PC-9 (cell line): ENCODE data around the gene JTB. TPM values are rescaled to one million over a fixed set of nuclear protein-coding genes. Genes with fewer than 3 reads are reported as not detected.
"Not testable (repeated sequence)": the region's sequence is repeated elsewhere in the genome, so short reads cannot be mapped to it uniquely, and the experiment has no call there.

Experiments used
- BruUV-seq: library from RNA; stranded (reverse); fragments of 400-500 nt; replicated peaks from 2 replicates; lab custom pipeline; 2021; lab: Mats Ljungman, UMichigan
- CTCF ChIA-PET: fragments of 300-600 bp; sonication (Branson Sonifier 250); formaldehyde crosslinking; loops from one replicate; lab custom pipeline; 2022; ENCODE audit warnings: antibody characterized with exemption; lab: Charles Lee
- POLR2A ChIA-PET: fragments of 300-600 bp; sonication (Branson Sonifier 250); formaldehyde crosslinking; loops from one replicate; lab custom pipeline; 2022; ENCODE audit warnings: antibody characterized with exemption; ENCODE audit not compliant: unreplicated experiment; lab: Charles Lee
- DNase-seq, 2 experiments: peaks; one replicate each; pipeline versions ENCODE4 v3.0.0 to v3.0.0-alpha.2; 2015 to 2022; ENCODE audit warnings: mixed read lengths in 1 of 2
- H2AFZ ChIP-seq: fragments of 200-600 bp; sonication (generic); 2 replicates; pipeline ENCODE4 v1.8.1; 2017; ENCODE audit warnings: antibody characterized with exemption
- H3F3A ChIP-seq: fragments of 200-600 bp; sonication (generic); 2 replicates; pipeline ENCODE4 v1.8.1; 2017; ENCODE audit warnings: antibody characterized with exemption, mild to moderate bottlenecking, low read depth; ENCODE audit not compliant: insufficient read depth
- H3K27ac ChIP-seq: fragments of 200-600 bp; sonication (generic); 2 replicates; pipeline ENCODE4 v1.6.1; 2016; ENCODE audit warnings: mixed run types
- H3K27me3 ChIP-seq: fragments of 200-600 bp; sonication (generic); 2 replicates; pipeline ENCODE4 v1.6.1; 2016; ENCODE audit warnings: low read depth, mixed run types; ENCODE audit not compliant: insufficient read depth
- H3K36me3 ChIP-seq: fragments of 200-600 bp; sonication (generic); 2 replicates; pipeline ENCODE4 v1.6.1; 2016; ENCODE audit warnings: low read depth, mixed run types
- H3K4me1 ChIP-seq: fragments of 200-600 bp; sonication (generic); replicated peaks from 2 replicates; pipeline ENCODE4 v1.6.1; 2016; ENCODE audit warnings: mixed run types; ENCODE audit not compliant: insufficient read depth
- H3K4me2 ChIP-seq: fragments of 200-600 bp; sonication (generic); 2 replicates; pipeline ENCODE4 v1.6.1; 2017; ENCODE audit warnings: mixed run types
- H3K4me3 ChIP-seq: fragments of 200-600 bp; sonication (generic); 2 replicates; pipeline ENCODE4 v1.6.1; 2016; ENCODE audit warnings: mixed run types
- H3K79me2 ChIP-seq: fragments of 200-600 bp; sonication (generic); 2 replicates; pipeline ENCODE4 v1.6.1; 2017; ENCODE audit warnings: low read depth, mixed run types
- H3K9me2 ChIP-seq: fragments of 200-600 bp; sonication (generic); 2 replicates; pipeline ENCODE4 v1.8.1; 2017; ENCODE audit warnings: mild to moderate bottlenecking; ENCODE audit not compliant: insufficient read depth
- H3K9me3 ChIP-seq: fragments of 200-600 bp; sonication (generic); 2 replicates; pipeline ENCODE4 v1.8.1; 2016; ENCODE audit warnings: low read depth; ENCODE audit not compliant: insufficient read depth
- H4K20me1 ChIP-seq: fragments of 200-600 bp; sonication (generic); 2 replicates; pipeline ENCODE4 v1.8.1; 2017; ENCODE audit not compliant: insufficient read depth
- EZH2 ChIP-seq: fragments of 200-600 bp; sonication (generic); IDR thresholded peaks from 2 replicates; pipeline ENCODE4 v1.8.0; 2017; ENCODE audit warnings: antibody characterized with exemption, low read depth
- intact Hi-C: fragments of 100-400 bp; cut with micrococcal nuclease; formaldehyde crosslinking; loops from one replicate; pipeline ENCODE4 v1.10.0; 2022; ENCODE audit not compliant: unreplicated experiment
- total RNA-seq: library from RNA; stranded (reverse); gene quantifications from 2 replicates; pipeline ENCODE4 v1.2.3, GENCODE V29; 2021
- TF ChIP-seq, protein P1 (sequence below): fragments of 200-600 bp; sonication (generic); conservative IDR thresholded peaks from 2 replicates; pipeline ENCODE4 v1.6.1; 2017; ENCODE audit warnings: mixed run types, antibody characterized with exemption, mild to moderate bottlenecking, moderate library complexity

Gene JTB
- total RNA-seq, 1 experiment from 2014 or later = 106 TPM

DNA sequence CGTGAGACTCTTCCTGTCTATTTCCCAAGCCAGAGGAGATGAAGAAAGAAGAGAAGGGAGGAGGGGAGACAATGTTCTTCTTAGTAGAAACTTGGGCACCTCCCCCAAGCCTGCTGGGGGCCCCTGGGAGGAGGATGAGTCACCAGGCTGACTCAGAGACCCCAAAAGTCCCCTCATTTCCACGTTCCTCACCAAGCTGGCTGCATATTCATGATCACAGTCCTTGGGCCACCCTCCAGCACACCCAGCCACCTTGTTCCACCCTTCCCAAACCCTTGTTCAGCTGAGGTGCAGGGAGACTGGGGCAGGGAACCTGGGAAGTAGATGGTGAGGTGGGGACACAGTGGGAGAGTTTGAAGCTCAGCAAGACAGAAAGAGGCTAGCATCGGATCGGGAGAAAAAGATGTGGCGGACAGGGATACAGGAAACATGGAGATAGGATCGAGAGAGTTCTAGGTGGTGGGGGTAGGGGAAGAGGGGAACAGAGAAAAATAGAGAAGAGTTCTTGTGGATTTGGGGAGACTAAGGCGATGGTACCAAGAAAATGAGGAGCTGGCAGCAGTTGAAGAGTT, 8.0 kb upstream of the JTB start:
- Histone ChIP-seq H3K9me2 (no peaks in the 10 kb centered on the region), H3K36me3 (no peaks in the 10 kb centered on the region), H3K9me3 (no peaks in the 10 kb centered on the region), H3K27me3 (no peaks in the 10 kb centered on the region), H3F3A (peaks cover 12% of the 10 kb centered on the region; the same call in 1 of the 2 replicates), H3K4me3 (peak overlapping the region; percentile 72), H3K4me1 (peaks cover 15% of the 10 kb centered on the region), H4K20me1 (no peaks in the 10 kb centered on the region), H3K4me2 (peak overlapping the region; percentile 96), H3K27ac (no peak overlapping the region), H2AFZ (peak overlapping the region; percentile 93), H3K79me2 (0 out of 2 replicates have a peak, but pooled peaks cover 3% of the 10 kb centered on the region)
- TF ChIP-seq, protein P1, sequence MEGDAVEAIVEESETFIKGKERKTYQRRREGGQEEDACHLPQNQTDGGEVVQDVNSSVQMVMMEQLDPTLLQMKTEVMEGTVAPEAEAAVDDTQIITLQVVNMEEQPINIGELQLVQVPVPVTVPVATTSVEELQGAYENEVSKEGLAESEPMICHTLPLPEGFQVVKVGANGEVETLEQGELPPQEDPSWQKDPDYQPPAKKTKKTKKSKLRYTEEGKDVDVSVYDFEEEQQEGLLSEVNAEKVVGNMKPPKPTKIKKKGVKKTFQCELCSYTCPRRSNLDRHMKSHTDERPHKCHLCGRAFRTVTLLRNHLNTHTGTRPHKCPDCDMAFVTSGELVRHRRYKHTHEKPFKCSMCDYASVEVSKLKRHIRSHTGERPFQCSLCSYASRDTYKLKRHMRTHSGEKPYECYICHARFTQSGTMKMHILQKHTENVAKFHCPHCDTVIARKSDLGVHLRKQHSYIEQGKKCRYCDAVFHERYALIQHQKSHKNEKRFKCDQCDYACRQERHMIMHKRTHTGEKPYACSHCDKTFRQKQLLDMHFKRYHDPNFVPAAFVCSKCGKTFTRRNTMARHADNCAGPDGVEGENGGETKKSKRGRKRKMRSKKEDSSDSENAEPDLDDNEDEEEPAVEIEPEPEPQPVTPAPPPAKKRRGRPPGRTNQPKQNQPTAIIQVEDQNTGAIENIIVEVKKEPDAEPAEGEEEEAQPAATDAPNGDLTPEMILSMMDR = no peak
- TF ChIP-seq EZH2 = no peak
- TSS peak; percentile 12 for BruUV-seq
- ChIA-PET POLR2A (interaction anchor here (0.5 kb wide), 2 partner anchors 18 to 301 kb away, joined by 4 to 5 read pairs; no protein-coding TSS in a partner anchor), CTCF (no interaction called here)
- DNase-seq = peak in 1 of 2 experiments; percentile 8
- intact Hi-C loops = loop anchor here (5.0 kb wide), 4 partner anchors 208 to 473 kb away; partner anchors contain the start of genes ILF2, S100A2 and SLC27A3

DNA sequence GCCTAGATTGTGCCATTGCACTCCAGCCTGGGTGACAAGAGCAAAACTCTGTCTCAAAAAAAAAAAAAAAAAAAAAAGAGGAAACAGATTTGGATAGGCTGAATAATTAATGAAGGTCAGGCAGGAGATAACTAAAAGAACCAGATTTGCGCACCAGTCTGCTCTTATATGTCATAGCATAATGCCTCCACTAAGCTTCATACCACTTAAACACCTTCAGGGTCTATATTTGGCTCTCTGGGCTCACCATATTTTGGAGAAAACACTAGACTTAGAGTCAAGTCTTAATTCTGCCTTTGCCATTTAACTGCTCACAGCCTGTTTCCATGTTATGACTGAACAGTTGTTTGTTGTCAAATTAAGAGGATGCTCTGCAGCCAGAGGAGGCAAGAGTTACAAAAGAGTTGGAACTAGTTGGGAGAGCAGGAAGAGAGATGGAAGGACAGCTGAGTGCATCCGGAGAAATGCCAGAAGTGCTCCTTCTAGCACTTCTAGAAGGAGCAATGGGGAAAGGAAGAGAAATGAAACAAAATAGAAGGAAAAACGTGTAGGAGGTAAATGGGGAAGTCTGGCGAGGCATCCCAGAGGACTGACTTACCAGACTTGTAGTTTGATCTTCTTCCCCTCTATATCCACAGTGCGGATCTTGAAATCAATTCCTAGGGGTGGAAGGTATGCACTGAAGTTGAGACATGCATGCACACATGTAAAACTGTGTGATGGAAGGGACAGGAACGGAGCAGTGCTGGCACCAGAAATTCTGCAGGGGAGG, 6.8 kb upstream of the JTB start:
- CTCF ChIA-PET = interaction anchor here (0.5 kb wide), 1 partner anchor 1503 kb away, joined by 3 read pairs; no protein-coding TSS in a partner anchor
- no peak for DNase-seq
- Histone ChIP-seq H3F3A (peaks cover 9% of the 10 kb centered on the region; the same call in 1 of the 2 replicates), H3K4me2 (peak overlapping the region; percentile 96; the same call in 1 of the 2 replicates), H2AFZ (no peak overlapping the region), H3K27ac (no peak overlapping the region), H3K4me3 (no peak overlapping the region; the same call in 1 of the 2 replicates), H4K20me1 (no peaks in the 10 kb centered on the region), H3K9me3 (no peaks in the 10 kb centered on the region), H3K27me3 (no peaks in the 10 kb centered on the region), H3K9me2 (no peaks in the 10 kb centered on the region), H3K36me3 (no peaks in the 10 kb centered on the region), H3K79me2 (0 out of 2 replicates have a peak, but pooled peaks cover 3% of the 10 kb centered on the region), H3K4me1 (peaks cover 11% of the 10 kb centered on the region)
- TF ChIP-seq EZH2 = no peak
- TF ChIP-seq, protein P1 = no peak
- POLR2A ChIA-PET = no interaction called here
- no TSS peak for BruUV-seq
- intact Hi-C loops = no loop called here

DNA sequence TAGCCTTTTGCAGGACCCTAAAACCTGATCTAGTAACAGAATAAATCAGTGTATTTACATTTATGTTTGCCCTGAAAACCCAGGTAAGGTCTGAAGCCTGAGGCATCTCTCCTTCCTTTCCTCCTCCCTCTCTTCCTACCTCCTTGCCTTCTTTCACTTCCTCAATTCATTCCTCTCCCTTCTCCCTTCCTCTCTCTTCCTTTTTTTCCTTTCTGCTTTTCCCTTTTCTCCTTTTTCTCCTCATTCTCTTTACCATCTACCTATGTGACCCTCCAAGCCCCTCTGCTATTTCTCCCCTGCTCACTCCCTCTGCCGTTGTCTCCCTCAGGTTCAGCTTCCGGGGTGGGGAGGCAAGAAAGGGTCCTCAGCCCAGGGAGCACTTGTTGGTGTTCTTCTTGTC, 4.3 kb upstream of the JTB start:
- Histone ChIP-seq H3F3A (peaks cover 20% of the 10 kb centered on the region; the same call in 1 of the 2 replicates), H3K4me1 (peaks cover 17% of the 10 kb centered on the region)
- H3K27ac ChIP-seq, H3K9me2 ChIP-seq, H4K20me1 ChIP-seq, H2AFZ ChIP-seq, CTCF ChIA-PET, H3K36me3 ChIP-seq, H3K9me3 ChIP-seq, H3K4me2 ChIP-seq, DNase-seq, H3K4me3 ChIP-seq, H3K79me2 ChIP-seq, intact Hi-C loops, H3K27me3 ChIP-seq: not testable (repeated sequence)
- POLR2A ChIA-PET = interaction anchor here (1.0 kb wide), 1 partner anchor 15 kb away, joined by 8 read pairs; no protein-coding TSS in a partner anchor
- TSS peak; percentile 74 for BruUV-seq

DNA sequence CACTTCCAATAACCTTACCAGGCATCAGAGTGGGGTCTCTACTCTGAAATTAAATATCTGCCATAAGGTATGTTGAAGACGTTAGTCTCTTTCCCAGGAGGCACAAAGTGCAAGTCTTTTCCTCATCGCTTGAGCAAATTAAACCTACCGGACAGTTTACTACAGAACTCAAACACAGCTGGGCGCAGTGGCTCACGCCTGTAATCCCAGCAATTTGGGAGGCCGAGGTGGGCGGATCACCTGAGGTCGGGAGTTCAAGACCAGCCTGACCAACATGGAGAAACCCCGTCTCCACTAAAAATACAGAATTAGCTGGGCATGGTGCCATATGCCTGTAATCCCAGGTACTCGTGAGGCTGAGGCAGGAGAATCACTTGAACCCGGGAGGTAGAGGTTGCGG, 1.6 kb upstream of the JTB start:
- H2AFZ ChIP-seq = not testable (repeated sequence)

More for the DNA sequence above, 1.6 kb upstream of the JTB start:
- CTCF ChIA-PET, DNase-seq, H3K27ac ChIP-seq, BruUV-seq, H3K9me3 ChIP-seq, intact Hi-C loops, H4K20me1 ChIP-seq, H3K27me3 ChIP-seq, H3K4me2 ChIP-seq, H3K4me3 ChIP-seq, H3K9me2 ChIP-seq: not testable (repeated sequence)
- 0 out of 2 replicates have a peak, but pooled peaks cover 16% of the 10 kb centered on the region for H3K36me3 ChIP-seq
- POLR2A ChIA-PET = interaction anchor here (0.6 kb wide), 1 partner anchor 164 kb away, joined by 5 read pairs; no protein-coding TSS in a partner anchor
- H3K79me2 ChIP-seq = peaks cover 24% of the 10 kb centered on the region
- H3K4me1 ChIP-seq = peaks cover 15% of the 10 kb centered on the region; the same call in 1 of the 2 replicates
- peaks cover 27% of the 10 kb centered on the region for H3F3A ChIP-seq
